ENCODE measurements around the gene ZNF716. TPM values are rescaled to one million over a fixed set of nuclear protein-coding genes. Genes with fewer than 3 reads are reported as not detected.

ZNF716 gene
- total RNA-seq, 1 experiment from 2014 or later, result not detected

- H3K9ac ChIP-seq (ENCODE audit: low read length), result no peak overlapping the region
- peaks cover 0 to 7% of the 10 kb centered on the region in 2 experiments; a peak in 2 of 4 replicates for H3K9me3 ChIP-seq (ENCODE audit: control insufficient read depth in 1 of 2, insufficient read depth in 1 of 2, low read depth in 1 of 2, low read length in 2 of 2)
- BruUV-seq (replicated peaks), result no TSS peak
- TF ChIP-seq EZH2 (IDR thresholded peaks at IDR 0.05), result no peak
- TF ChIP-seq ATF3 (IDR thresholded peaks at IDR 0.05), result no peak
- no peak for TF ChIP-seq TCF7L2 (IDR thresholded peaks at IDR 0.05; ENCODE audit: borderline replicate concordance, extremely low read depth, insufficient read depth, insufficient read length)
- no peak for TF ChIP-seq SRF (IDR thresholded peaks at IDR 0.05; ENCODE audit: low read depth)
- TF ChIP-seq SP1 (IDR thresholded peaks at IDR 0.05; ENCODE audit: low read depth), result no peak
- TF ChIP-seq POLR2A (IDR thresholded peaks at IDR 0.05; ENCODE audit: borderline replicate concordance, extremely low read depth, insufficient read depth, insufficient read length), result no peak
- no peak for TF ChIP-seq POLR2AphosphoS5 (IDR thresholded peaks at IDR 0.05; ENCODE audit: low read depth, low read length)
- no peak for TF ChIP-seq CEBPB (IDR thresholded peaks at IDR 0.05; ENCODE audit: low read depth)
- no peak for TF ChIP-seq FOSL1 (IDR thresholded peaks at IDR 0.05; ENCODE audit: low read depth)
- TF ChIP-seq YY1 (IDR thresholded peaks at IDR 0.05; ENCODE audit: extremely low read depth, insufficient replicate concordance, low read depth, low read length), result no peak
- no peak for TF ChIP-seq MAX (IDR thresholded peaks at IDR 0.05)
- no peak for TF ChIP-seq SIN3A (IDR thresholded peaks at IDR 0.05; ENCODE audit: low read depth)
- no peak for TF ChIP-seq ZNF274 (IDR thresholded peaks at IDR 0.05; ENCODE audit: low read depth, low read length)
- no peak for TF ChIP-seq ELF1 (IDR thresholded peaks at IDR 0.05; ENCODE audit: borderline replicate concordance, low read depth)
- no peak for TF ChIP-seq EGR1 (IDR thresholded peaks at IDR 0.05; ENCODE audit: low read depth)
- TF ChIP-seq ZBTB33 (IDR thresholded peaks at IDR 0.05; ENCODE audit: extremely low read depth, insufficient replicate concordance, low read length), result no peak
- TF ChIP-seq CBX3 (IDR thresholded peaks at IDR 0.05; ENCODE audit: low read depth), result no peak
- no peak for TF ChIP-seq RAD21 (IDR thresholded peaks at IDR 0.05; ENCODE audit: low read depth)
- TF ChIP-seq CTCF (IDR thresholded peaks at IDR 0.05 in 2 of 3, conservative IDR thresholded peaks at IDR 0.05 in 1 of 3; ENCODE audit: borderline replicate concordance in 1 of 3, insufficient read depth in 1 of 3, low read depth in 2 of 3, low read length in 2 of 3), result no peak
- no peak for TF ChIP-seq JUND (IDR thresholded peaks at IDR 0.05)
- no peaks in the 10 kb centered on the region for H3K79me2 ChIP-seq (ENCODE audit: insufficient read depth, low read length)
- intact Hi-C loops (cut with micrococcal nuclease), result no loop called here
- H3K36me3 ChIP-seq (ENCODE audit: control insufficient read depth in 1 of 2, insufficient read depth in 2 of 2, low read length in 2 of 2), result no peaks in the 10 kb centered on the region
- H3K27me3 ChIP-seq (ENCODE audit: insufficient read depth, low read length), result no peaks in the 10 kb centered on the region
- H3K4me1 ChIP-seq (ENCODE audit: control insufficient read depth in 1 of 2, insufficient read depth in 2 of 2, low read length in 2 of 2), result no peaks in the 10 kb centered on the region
- no peak for ATAC-seq
- no peak for DNase-seq (ENCODE audit: low read depth, low spot score)
- no peak overlapping the region for H2AFZ ChIP-seq (ENCODE audit: low read depth, low read length, poor library complexity, severe bottlenecking)
- no peak overlapping the region for H3K4me3 ChIP-seq (replicated peaks in 1 of 2; ENCODE audit: low read depth in 1 of 2, low read length in 2 of 2)
- ChIA-PET CTCF (no interaction called here), POLR2A (no interaction called here), RAD21 (ENCODE audit: low non-redundant PET in 1 of 2, low total read pairs in 2 of 2, uncharacterized antibody in 2 of 2, unreplicated experiment in 2 of 2) (no interaction called here)
- no peaks in the 10 kb centered on the region for H3K9me2 ChIP-seq (ENCODE audit: insufficient read depth)
- no peak overlapping the region for H3K27ac ChIP-seq (ENCODE audit: low read depth, low read length)
- H4K20me1 ChIP-seq (ENCODE audit: insufficient read depth), result no peaks in the 10 kb centered on the region
- no peak overlapping the region for H3K4me2 ChIP-seq (ENCODE audit: low read length)
Observed at GRCh38 chr7:57403601-57404342, 46.2 kb upstream of the ZNF716 start.

All from HCT116 (cell line).